ENCODE results near the gene PFAS.

- TF ChIP-seq CTCF (IDR thresholded peaks at IDR 0.05; ENCODE audit: low read depth, low read length, poor library complexity, severe bottlenecking), result no peak
- TF ChIP-seq EZH2phosphoT487 (IDR thresholded peaks at IDR 0.05; ENCODE audit: borderline replicate concordance, low read length), result no peak
These were observed 28.2 kb downstream of the PFAS start for GRCh38 chr17:8277317-8277716.

Measured in DOHH2 (cell line).